Epidermal melanocyte (primary cell): ENCODE results near the gene BTBD18.
A peak's percentile ranks its signal among the peaks of the same experiment; 100 is the strongest.

Experiments used
- DNase-seq: peaks from one replicate; pipeline ENCODE4 v3.0.0; 2011; ENCODE audit warnings: low spot score; ENCODE audit not compliant: insufficient read length

BTBD18 gene, protein sequence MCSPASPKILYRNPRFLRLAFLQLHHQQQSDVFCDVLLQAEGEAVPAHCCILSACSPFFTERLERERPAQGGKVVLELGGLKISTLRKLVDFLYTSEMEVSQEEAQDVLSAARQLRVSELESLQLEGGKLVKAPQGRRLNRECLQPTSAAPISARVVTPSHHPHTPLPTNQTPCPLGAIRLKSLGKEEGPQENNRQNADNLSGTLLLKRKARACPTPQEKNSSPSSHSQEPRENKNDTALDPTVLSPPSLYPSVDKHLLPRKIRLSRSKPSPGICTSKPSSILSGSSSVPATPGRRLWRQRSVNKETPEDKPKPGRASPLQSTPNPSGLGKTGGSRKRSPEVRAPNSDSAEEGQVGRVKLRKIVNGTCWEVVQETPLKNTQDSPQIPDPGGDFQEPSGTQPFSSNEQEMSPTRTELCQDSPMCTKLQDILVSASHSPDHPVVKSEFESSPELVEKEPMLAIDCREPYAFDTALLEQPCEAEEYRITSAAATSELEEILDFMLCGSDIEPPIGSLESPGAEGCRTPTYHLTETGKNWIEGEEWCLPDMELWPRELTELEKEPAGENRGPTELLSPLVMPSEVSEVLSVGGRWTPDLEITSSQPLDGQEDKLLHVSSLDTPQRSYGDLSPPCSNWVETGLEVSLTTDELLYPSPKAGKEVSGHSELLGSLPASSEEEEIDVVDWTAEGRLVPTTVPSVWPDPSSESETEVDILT

GRCh38 chr11:57751676-57752253 is at the start of gene BTBD18:
Gene BTBD18, minus strand, starts transcription at chr11:57751819. Its CDS starts 631 bp downstream, at chr11:57751188.
- no peak for DNase-seq

- DNase-seq = no peak
Observed at GRCh38 chr11:57801183-57801485, 49.5 kb upstream of the BTBD18 start.

- peak; percentile 80 for DNase-seq
Observed at GRCh38 chr11:57800444-57801182, 49.0 kb upstream of the BTBD18 start.

GRCh38 chr11:57798905-57799559 is 47.4 kb upstream of the BTBD18 start:
- DNase-seq = no peak

GRCh38 chr11:57793351-57794115 is 41.9 kb upstream of the BTBD18 start:
- peak; percentile 45 for DNase-seq

- DNase-seq = no peak
Observed at GRCh38 chr11:57792870-57793269, 41.3 kb upstream of the BTBD18 start.

DNA sequence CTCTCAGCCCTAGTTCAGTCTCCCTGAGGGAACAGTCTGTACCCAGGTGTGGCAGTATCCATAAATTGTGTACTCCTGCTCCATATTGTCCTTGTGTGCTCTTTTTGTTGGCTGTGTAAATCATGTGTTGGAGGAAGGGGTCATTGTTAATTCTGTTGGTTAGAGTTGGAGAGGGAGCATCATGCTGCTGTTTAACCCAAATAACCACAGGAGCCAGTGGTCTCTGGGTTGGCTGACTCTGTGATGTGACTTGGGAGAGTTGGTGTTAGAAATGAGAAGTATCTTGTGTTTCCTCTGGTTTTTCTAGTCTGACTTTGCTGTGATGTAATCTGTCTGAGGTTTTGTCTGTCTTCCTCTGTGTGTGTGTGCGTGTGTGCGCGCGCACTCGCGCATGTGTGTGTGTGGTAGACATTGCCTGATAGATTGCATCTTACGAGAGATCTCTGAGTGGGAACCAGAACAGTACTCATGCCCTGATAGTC is 40.5 kb upstream of the BTBD18 start:
- DNase-seq = no peak

DNA sequence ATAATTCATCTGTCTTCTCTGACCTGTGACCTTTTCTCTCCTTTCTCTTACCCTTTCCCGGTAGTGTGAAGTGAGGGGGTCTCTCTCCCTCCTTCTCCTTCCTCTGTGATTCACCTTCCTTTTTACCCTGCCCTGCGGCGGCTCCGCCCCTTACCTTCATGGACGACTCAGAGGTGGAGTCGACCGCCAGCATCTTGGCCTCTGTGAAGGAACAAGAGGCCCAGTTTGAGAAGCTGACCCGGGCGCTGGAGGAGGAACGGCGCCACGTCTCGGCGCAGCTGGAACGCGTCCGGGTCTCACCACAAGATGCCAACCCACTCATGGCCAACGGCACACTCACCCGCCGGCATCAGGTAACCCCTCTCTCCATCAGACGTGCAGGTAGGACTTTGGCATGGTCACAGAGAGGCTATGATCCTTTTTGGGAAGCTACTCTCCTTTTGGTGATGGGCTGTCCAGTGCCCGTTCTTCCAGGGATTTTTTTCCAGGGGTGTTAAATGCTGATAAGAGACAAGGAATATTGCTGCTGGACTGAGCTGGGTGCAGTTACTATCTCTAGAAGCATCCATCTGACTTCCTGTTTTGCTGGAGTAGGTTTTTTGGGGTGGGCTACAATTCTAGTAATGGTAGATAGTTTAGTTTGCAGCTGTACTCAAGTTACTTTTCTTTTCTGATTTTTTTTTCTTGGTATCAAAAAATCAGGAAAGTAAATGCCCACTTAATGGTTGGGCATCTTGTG is 39.9 kb upstream of the BTBD18 start:
- DNase-seq = no peak

- DNase-seq = no peak
Observed at GRCh38 chr11:57788703-57789088, 37.1 kb upstream of the BTBD18 start.

GRCh38 chr11:57787920-57788702 is 36.5 kb upstream of the BTBD18 start:
- DNase-seq = no peak

- no peak for DNase-seq
Observed at GRCh38 chr11:57787006-57787604, 35.5 kb upstream of the BTBD18 start.

DNA sequence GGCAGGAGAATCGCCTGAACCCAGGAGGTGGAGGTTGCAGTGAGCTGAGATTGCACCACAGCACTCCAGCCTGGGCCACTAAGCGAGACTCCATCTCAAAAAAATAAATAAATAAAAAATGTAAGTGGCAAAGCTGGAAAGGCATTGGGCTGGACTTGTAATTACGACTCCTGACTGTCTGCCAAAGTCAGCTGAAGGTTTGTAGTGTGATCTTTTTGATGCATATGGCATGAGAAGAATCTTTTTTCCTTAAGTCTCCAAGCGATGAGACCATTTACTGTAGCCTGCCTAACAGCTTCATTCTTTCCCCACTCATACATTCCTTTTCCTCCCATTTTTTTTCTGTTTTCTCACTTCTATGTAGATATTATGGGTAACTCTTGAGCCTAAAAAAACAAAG is 34.8 kb upstream of the BTBD18 start:
- no peak for DNase-seq

- no peak for DNase-seq
Observed at GRCh38 chr11:57785072-57785471, 33.5 kb upstream of the BTBD18 start.

GRCh38 chr11:57781529-57781943 is 29.9 kb upstream of the BTBD18 start:
- no peak for DNase-seq

DNA sequence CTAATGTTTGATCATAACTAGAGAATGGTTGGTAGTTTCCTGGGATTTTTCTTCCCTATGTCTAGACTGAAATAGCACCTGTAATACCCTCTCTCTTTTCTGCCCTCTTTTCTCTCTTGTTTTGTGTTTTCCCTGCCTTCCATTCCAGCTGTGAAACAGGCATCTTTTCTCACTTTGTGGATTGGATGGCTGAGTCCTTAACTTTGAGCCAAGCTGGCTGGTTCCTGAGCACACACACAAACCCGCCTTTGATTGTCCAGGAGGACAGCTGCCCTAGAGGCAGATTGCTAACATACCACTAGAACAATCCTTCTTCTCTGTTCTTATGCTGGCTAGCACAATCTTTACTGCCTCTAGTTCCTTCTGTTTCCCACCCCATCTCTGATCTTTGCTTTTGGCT is 27.7 kb upstream of the BTBD18 start:
- peak; percentile 64 for DNase-seq

- peak; percentile 84 for DNase-seq
Observed at GRCh38 chr11:57778318-57779037, 26.9 kb upstream of the BTBD18 start.

- DNase-seq = no peak
Observed at GRCh38 chr11:57777969-57778317, 26.3 kb upstream of the BTBD18 start.
